H1 (cell line): ENCODE data around the gene ARHGEF26. TPM values are rescaled to one million over a fixed set of nuclear protein-coding genes. Genes with fewer than 3 reads are reported as not detected.

Experiments
- CTCF ChIA-PET: fragments of 300-600 bp; sonication (Branson Sonifier 250); formaldehyde crosslinking; loops from one replicate; lab custom pipeline; 2021; ENCODE audit not compliant: partially characterized antibody; lab: Charles Lee
- POLR2A ChIA-PET: fragments of 300-600 bp; sonication (Branson Sonifier 250); formaldehyde crosslinking; loops from one replicate; lab custom pipeline; 2021; ENCODE audit warnings: inconsistent platforms; ENCODE audit not compliant: partially characterized antibody; lab: Charles Lee
- DNase-seq, 2 experiments: peaks; one replicate each; pipeline versions ENCODE4 v3.0.0 to v3.0.0-alpha.2; 2010 to 2022; ENCODE audit warnings: low spot score in 2 of 2, low read depth in 1 of 2, mixed read lengths in 1 of 2
- FAIRE-seq: peaks from 2 replicates; lab custom pipeline; 2011; peaks lifted over from hg19 to GRCh38; lab: Jason Lieb, UNC
- H2AFZ ChIP-seq: 2 replicates; pipeline ENCODE4 v1.8.1; 2012; ENCODE audit warnings: low read length, inconsistent platforms
- H2AK5ac ChIP-seq: 2 replicates; pipeline ENCODE4 v1.6.1; 2013; ENCODE audit warnings: low read depth, low read length
- H2BK120ac ChIP-seq: replicated peaks from 2 replicates; pipeline ENCODE3; 2013; ENCODE audit warnings: low read depth, low read length, inconsistent platforms
- H2BK12ac ChIP-seq: 2 replicates; pipeline ENCODE4 v1.6.1; 2013; ENCODE audit warnings: low read depth, low read length
- H2BK15ac ChIP-seq: 2 replicates; pipeline ENCODE4 v1.6.1; 2013; ENCODE audit warnings: low read length
- H2BK20ac ChIP-seq: 2 replicates; pipeline ENCODE4 v1.6.1; 2013; ENCODE audit warnings: low read length
- H2BK5ac ChIP-seq: 2 replicates; pipeline ENCODE4 v1.6.1; 2013; ENCODE audit warnings: low read depth, low read length
- H3K14ac ChIP-seq: 2 replicates; pipeline ENCODE4 v1.6.1; 2013; ENCODE audit warnings: inconsistent platforms; ENCODE audit not compliant: insufficient read length
- H3K18ac ChIP-seq: 2 replicates; pipeline ENCODE4 v1.6.1; 2013; ENCODE audit warnings: low read length; ENCODE audit errors: extremely low read depth
- H3K23ac ChIP-seq: 2 replicates; pipeline ENCODE4 v1.6.1; 2013; ENCODE audit warnings: inconsistent platforms; ENCODE audit not compliant: insufficient read length
- H3K23me2 ChIP-seq: 2 replicates; pipeline ENCODE4 v1.6.1; 2013; ENCODE audit warnings: low read depth, low read length
- H3K27ac ChIP-seq: 2 replicates; pipeline ENCODE4 v1.6.1; 2011; ENCODE audit warnings: low read depth, low read length, inconsistent platforms
- H3K27me3 ChIP-seq, 4 experiments: replicated peaks in 1 of 4; 1 replicate in 1 of 4; 2 replicates in 3 of 4; pipeline versions ENCODE4 v1.6.1 to v1.8.1; 2011 to 2013; ENCODE audit warnings: low read length in 3 of 4, mild to moderate bottlenecking in 3 of 4, inconsistent platforms in 2 of 4, mixed read lengths in 2 of 4, moderate library complexity in 1 of 4; ENCODE audit not compliant: control insufficient read depth in 3 of 4, insufficient read depth in 3 of 4; ENCODE audit errors: extremely low read depth in 1 of 4
- H3K36me3 ChIP-seq, 4 experiments: 2 replicates each; pipeline versions ENCODE4 v1.6.1 to v1.8.1; 2011 to 2013; ENCODE audit warnings: mild to moderate bottlenecking in 4 of 4, low read length in 3 of 4, moderate library complexity in 2 of 4, control low read depth in 1 of 4, inconsistent platforms in 1 of 4; ENCODE audit not compliant: insufficient read depth in 4 of 4, control insufficient read depth in 2 of 4
- H3K4ac ChIP-seq: replicated peaks from 2 replicates; pipeline ENCODE3; 2013; ENCODE audit warnings: low read length, low read depth, mixed read lengths, inconsistent platforms; ENCODE audit not compliant: insufficient read length
- H3K4me1 ChIP-seq, 4 experiments: replicated peaks in 1 of 4; 1 replicate in 1 of 4; 2 replicates in 3 of 4; pipeline versions ENCODE4 v1.6.1 to v1.8.1; 2011 to 2013; ENCODE audit warnings: low read length in 3 of 4, inconsistent platforms in 2 of 4, mixed read lengths in 1 of 4; ENCODE audit not compliant: insufficient read depth in 4 of 4, control insufficient read depth in 3 of 4
- H3K4me2 ChIP-seq, 2 experiments: 2 replicates each; pipeline versions ENCODE4 v1.6.1 to v1.8.1; 2011 to 2013; ENCODE audit warnings: low read depth in 2 of 2, low read length in 2 of 2, control low read depth in 1 of 2, inconsistent platforms in 1 of 2, mild to moderate bottlenecking in 1 of 2; ENCODE audit not compliant: insufficient read depth in 1 of 2
- H3K4me3 ChIP-seq, 4 experiments: fragments of 200-600, 300-600 bp in 1 of 4; sonication (generic), shearing (Covaris generic), sonication (Bioruptor Twin) in 1 of 4; 2 replicates each; pipeline versions ENCODE4 v1.5.1 to v1.8.1; 2011 to 2016; ENCODE audit warnings: low read length in 4 of 4, low read depth in 3 of 4, control low read depth in 2 of 4, inconsistent platforms in 2 of 4, mild to moderate bottlenecking in 2 of 4, mixed read lengths in 1 of 4, moderate library complexity in 1 of 4; ENCODE audit not compliant: insufficient read depth in 2 of 4; ENCODE audit errors: extremely low read depth in 1 of 4
- H3K56ac ChIP-seq: replicated peaks from 2 replicates; pipeline ENCODE3; 2013; ENCODE audit warnings: low read depth, mild to moderate bottlenecking, mixed read lengths, low read length, inconsistent platforms; ENCODE audit not compliant: insufficient read length
- H3K79me1 ChIP-seq: 2 replicates; pipeline ENCODE4 v1.6.1; 2013; ENCODE audit warnings: low read depth, low read length, control low read depth
- H3K79me2 ChIP-seq, 2 experiments: 2 replicates each; pipeline versions ENCODE4 v1.6.1 to v1.8.1; 2012 to 2013; ENCODE audit warnings: low read length in 2 of 2, mild to moderate bottlenecking in 2 of 2, inconsistent platforms in 1 of 2; ENCODE audit not compliant: insufficient read depth in 2 of 2, control insufficient read depth in 1 of 2
- H3K9ac ChIP-seq, 4 experiments: replicated peaks in 1 of 4; 1 replicate in 1 of 4; 2 replicates in 3 of 4; pipeline versions ENCODE4 v1.6.1 to v1.8.1; 2011 to 2013; ENCODE audit warnings: low read depth in 3 of 4, low read length in 3 of 4, control low read depth in 2 of 4, mild to moderate bottlenecking in 2 of 4, moderate library complexity in 2 of 4, inconsistent platforms in 1 of 4; ENCODE audit errors: extremely low read depth in 1 of 4
- H3K9me3 ChIP-seq, 2 experiments: 2 replicates each; pipeline versions ENCODE4 v1.6.1 to v1.8.1; 2012 to 2013; ENCODE audit warnings: mild to moderate bottlenecking in 2 of 2, moderate library complexity in 2 of 2, control low read depth in 1 of 2, inconsistent platforms in 1 of 2, low read depth in 1 of 2, low read length in 1 of 2, mixed read lengths in 1 of 2; ENCODE audit not compliant: insufficient read depth in 2 of 2
- H4K20me1 ChIP-seq, 2 experiments: replicated peaks in 1 of 2; 2 replicates each; pipeline versions ENCODE3 to v1.8.1; 2011 to 2013; ENCODE audit warnings: inconsistent platforms in 2 of 2, low read length in 2 of 2, mild to moderate bottlenecking in 1 of 2; ENCODE audit not compliant: insufficient read depth in 2 of 2, control insufficient read depth in 1 of 2
- H4K5ac ChIP-seq: 2 replicates; pipeline ENCODE4 v1.6.1; 2013; ENCODE audit warnings: low read length, low read depth, mixed read lengths, inconsistent platforms; ENCODE audit not compliant: insufficient read length
- H4K8ac ChIP-seq: 2 replicates; pipeline ENCODE4 v1.8.0; 2013; ENCODE audit warnings: mild to moderate bottlenecking, moderate library complexity, low read length, inconsistent platforms; ENCODE audit not compliant: insufficient read depth; ENCODE audit errors: extremely low read depth
- H4K91ac ChIP-seq: replicated peaks from 2 replicates; pipeline ENCODE3; 2013; ENCODE audit warnings: low read length, mixed read lengths, inconsistent platforms; ENCODE audit not compliant: insufficient read length
- JUN ChIP-seq: IDR thresholded peaks from 2 replicates; pipeline ENCODE4 v1.6.1; 2011; ENCODE audit warnings: low read depth, mild to moderate bottlenecking, improper control_type of control experiment, low read length
- TEAD4 ChIP-seq: IDR thresholded peaks from 2 replicates; pipeline ENCODE4 v1.6.1; 2012; ENCODE audit warnings: low read depth, low read length, inconsistent platforms, mixed read lengths
- WGBS, 2 experiments: shearing (Covaris generic) in 1 of 2; methylation state at CpG; one replicate each; pipeline versions ENCODE4 v1.1.6 to v1.1.7; 2013 to 2015; ENCODE audit warnings: low lambda C conversion rate in 2 of 2, mixed read lengths in 2 of 2, inconsistent platforms in 1 of 2, low coverage in 1 of 2, missing lambda C conversion rate in 1 of 2; ENCODE audit not compliant: insufficient replicate concordance in 2 of 2, insufficient coverage in 1 of 2, insufficient read length in 1 of 2; ENCODE audit errors: extremely low coverage in 1 of 2, missing lambda C conversion rate in 1 of 2; 5-methylcytosine and 5-hydroxymethylcytosine counted together
- polyA plus RNA-seq, 7 experiments: library from polyadenylated mRNA; depleted of rRNA in 3 of 7; stranded (reverse) in 5 of 7; unstranded in 2 of 7; fragments of >200 nt in 5 of 7; fragments of 200-250 nt in 2 of 7; gene quantifications; 1 replicate in 5 of 7; 2 replicates in 1 of 7; 4 replicates in 1 of 7; pipeline versions ENCODE4 v1.2.1 to v1.2.3, GENCODE V29; 2011 to 2013; ENCODE audit warnings: missing spikeins in 2 of 7, mixed read lengths in 2 of 7
- total RNA-seq: library from RNA; stranded (reverse); fragmentation: NEBNext Ultra II Directional; extraction: Animal tissue kit (Norgen Biotek cat#: 25700); gene quantifications from 2 replicates; pipeline ENCODE4 v1.2.1, GENCODE V29; 2021

Gene ARHGEF26
- total and polyA plus RNA-seq, 2 of the 8 experiments (the other 6 are each of a cell fraction or from before 2014, with no cell fraction given): 3.1 to 15.6 TPM

DNA sequence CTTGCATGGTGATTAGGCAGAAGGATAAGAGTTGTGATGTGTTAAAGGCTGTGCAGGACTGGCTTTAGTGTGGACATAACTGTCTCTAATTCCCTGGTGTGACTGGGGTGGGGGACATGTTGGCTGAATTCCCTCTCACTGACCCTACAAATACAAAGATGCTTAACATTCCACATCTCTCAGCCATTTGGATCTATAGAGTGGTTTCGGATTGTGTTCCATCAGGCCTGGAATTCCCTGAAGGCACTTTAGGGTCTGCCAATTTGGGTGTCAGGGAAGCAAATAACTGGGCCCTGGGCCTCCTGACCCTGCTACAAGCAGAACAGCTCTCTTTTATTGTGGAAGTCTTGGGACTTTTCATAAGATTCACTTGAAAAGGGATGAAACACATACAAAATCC, 56.2 kb downstream of the ARHGEF26 start:
- Histone ChIP-seq H2BK12ac (no peak overlapping the region), H3K4ac (no peak overlapping the region), H3K27ac (no peak overlapping the region), H4K5ac (no peak overlapping the region), H3K4me2 (no peak overlapping the region), H3K79me2 (no peaks in the 10 kb centered on the region), H2AK5ac (no peak overlapping the region), H4K91ac (no peak overlapping the region), H3K36me3 (no peaks in the 10 kb centered on the region), H3K4me1 (peaks cover 5 to 9% (median 6%) of the 10 kb centered on the region in 4 experiments; a peak in 5 of 7 replicates), H3K9ac (no peak overlapping the region), H4K20me1 (no peaks in the 10 kb centered on the region), H3K23ac (no peak overlapping the region), H3K56ac (no peak overlapping the region), H2BK5ac (no peak overlapping the region), H3K23me2 (no peaks in the 10 kb centered on the region), H3K79me1 (no peaks in the 10 kb centered on the region; the same call in 1 of the 2 replicates), H3K9me3 (no peaks in the 10 kb centered on the region), H2BK15ac (no peak overlapping the region), H3K27me3 (no peaks in the 10 kb centered on the region), H3K18ac (no peak overlapping the region), H2AFZ (no peak overlapping the region), H3K4me3 (no peak overlapping the region), H2BK20ac (no peak overlapping the region), H2BK120ac (no peak overlapping the region), H4K8ac (no peak overlapping the region), H3K14ac (no peak overlapping the region)
- DNase-seq (no peak), FAIRE-seq (no peak)
- WGBS, 2 experiments: 86% methylated on average over 1 of the region's 1 CpG; no CpG with 5 or more reads in 1 of the 2 experiments
- POLR2A ChIA-PET: interaction anchor here (0.8 kb wide), 1 partner anchor 56 kb away, joined by 3 read pairs; the partner anchor contains the start of gene ARHGEF26
- 0 out of 2 replicates have a peak, but pooled peaks have one; percentile 12 for TF ChIP-seq TEAD4
- no peak for TF ChIP-seq JUN
- CTCF ChIA-PET: interaction anchor here (2.0 kb wide), 1 partner anchor 75 kb away, joined by 6 read pairs; no protein-coding TSS in a partner anchor
